ENCODE measurements around the gene MCM7. TPM values are rescaled to one million over a fixed set of nuclear protein-coding genes. Genes with fewer than 3 reads are reported as not detected.
"Not testable (repeated sequence)": the region's sequence is repeated elsewhere in the genome, so short reads cannot be mapped to it uniquely, and the experiment has no call there.

Gene MCM7
- total RNA-seq (2014; rRNA removed; shearing (Covaris generic)): 146 and 183 TPM in 2 replicates

GRCh38 chr7:100101016-100101862 lies at the start of gene MCM7, which contains the start of gene AP4M1:
Gene MCM7 (minus strand): TSS chr7:100101397. CDS start chr7:100101294, 103 bp downstream.
Gene AP4M1 (plus strand): TSS chr7:100101643. CDS start chr7:100101715, 72 bp downstream.
- DNase-seq (ENCODE audit: low read depth): peak; percentile 99

GRCh38 chr7:100148559-100149328 lies 47.5 kb upstream of the MCM7 start, which contains the start of gene LAMTOR4:
Gene LAMTOR4 (plus strand): TSS chr7:100148918. CDS start chr7:100148973, 55 bp downstream.
- DNase-seq (ENCODE audit: low read depth): peak; percentile 99

GRCh38 chr7:100148225-100148558 lies 47.0 kb upstream of the MCM7 start:
- DNase-seq (ENCODE audit: low read depth): no peak

GRCh38 chr7:100147278-100147677 lies 46.1 kb upstream of the MCM7 start:
- DNase-seq (ENCODE audit: low read depth): no peak

- not testable (repeated sequence) for DNase-seq (ENCODE audit: low read depth)
Measured at GRCh38 chr7:100146350-100146749, 45.2 kb upstream of the MCM7 start.

- no peak for DNase-seq (ENCODE audit: low read depth)
Measured at GRCh38 chr7:100142461-100142860, 41.3 kb upstream of the MCM7 start.

GRCh38 chr7:100141555-100141949 lies 40.4 kb upstream of the MCM7 start:
- no peak for DNase-seq (ENCODE audit: low read depth)

- no peak for DNase-seq (ENCODE audit: low read depth)
Measured at GRCh38 chr7:100137851-100138760, 36.9 kb upstream of the MCM7 start.

GRCh38 chr7:100132697-100133151 lies 31.5 kb upstream of the MCM7 start:
- DNase-seq (ENCODE audit: low read depth): peak; percentile 70

GRCh38 chr7:100132126-100132525 lies 30.9 kb upstream of the MCM7 start:
- no peak for DNase-seq (ENCODE audit: low read depth)

- peak; percentile 58 for DNase-seq (ENCODE audit: low read depth)
Measured at GRCh38 chr7:100130608-100131453, 29.6 kb upstream of the MCM7 start.

GRCh38 chr7:100130220-100130607 lies 29.0 kb upstream of the MCM7 start:
- not testable (repeated sequence) for DNase-seq (ENCODE audit: low read depth)

- no peak for DNase-seq (ENCODE audit: low read depth)
Measured at GRCh38 chr7:100128637-100128963, 27.4 kb upstream of the MCM7 start.

- no peak for DNase-seq (ENCODE audit: low read depth)
Measured at GRCh38 chr7:100127866-100128636, 26.9 kb upstream of the MCM7 start.

- peak; percentile 87 for DNase-seq (ENCODE audit: low read depth)
Measured at GRCh38 chr7:100126931-100127865, 26.0 kb upstream of the MCM7 start, which contains the start of gene MBLAC1. Gene MBLAC1 (plus strand): TSS chr7:100126967. CDS start chr7:100127396, 429 bp downstream.

GRCh38 chr7:100126239-100126930 lies 25.2 kb upstream of the MCM7 start:
- DNase-seq (ENCODE audit: low read depth): no peak

GRCh38 chr7:100124301-100125230 lies 23.4 kb upstream of the MCM7 start:
- no peak for DNase-seq (ENCODE audit: low read depth)

Data from M059J (cell line).